Keratinocyte (primary cell): ENCODE results near the gene MUC3A. TPM values are rescaled to one million over a fixed set of nuclear protein-coding genes. Genes with fewer than 3 reads are reported as not detected.

Experiments used
- DNase-seq: peaks from one replicate; pipeline ENCODE4 v3.0.0-alpha.2; 2011; ENCODE audit warnings: low read depth, missing footprints, low spot score
- FAIRE-seq: peaks from 2 replicates; lab custom pipeline; 2011; peaks lifted over from hg19 to GRCh38; lab: Jason Lieb, UNC
- H2AFZ ChIP-seq: 2 replicates; pipeline ENCODE4 v1.6.0; 2012; ENCODE audit warnings: low read length, control low read depth, inconsistent platforms; ENCODE audit not compliant: control insufficient read depth
- H3K27ac ChIP-seq: 2 replicates; pipeline ENCODE4 v1.5.1; 2011; ENCODE audit warnings: low read length; ENCODE audit not compliant: control insufficient read depth, insufficient read depth
- H3K27me3 ChIP-seq: 3 replicates; pipeline ENCODE4 v1.6.0; 2011; ENCODE audit warnings: low read length; ENCODE audit not compliant: control insufficient read depth, insufficient read depth; ENCODE audit errors: extremely low read depth
- H3K36me3 ChIP-seq, 2 experiments: 2 replicates in 1 of 2; 3 replicates in 1 of 2; pipeline ENCODE4 v1.5.1; 2011; ENCODE audit warnings: low read length in 2 of 2, mild to moderate bottlenecking in 1 of 2; ENCODE audit not compliant: control insufficient read depth in 2 of 2, insufficient read depth in 2 of 2; ENCODE audit errors: extremely low read depth in 1 of 2
- H3K4me1 ChIP-seq: 3 replicates; pipeline ENCODE4 v1.5.1; 2011; ENCODE audit warnings: low read length; ENCODE audit not compliant: control insufficient read depth, insufficient read depth; ENCODE audit errors: extremely low read depth
- H3K4me2 ChIP-seq: 3 replicates; pipeline ENCODE4 v1.6.0; 2011; ENCODE audit warnings: low read depth, low read length; ENCODE audit not compliant: control insufficient read depth, insufficient read depth; ENCODE audit errors: extremely low read depth
- H3K4me3 ChIP-seq, 3 experiments: fragments of 200-600 bp in 1 of 3; sonication (generic) in 1 of 3; 2 replicates in 2 of 3; 3 replicates in 1 of 3; pipeline ENCODE4 v1.5.1; 2011 to 2016; ENCODE audit warnings: low read length in 3 of 3, mild to moderate bottlenecking in 3 of 3, control low read depth in 2 of 3, inconsistent platforms in 1 of 3, low read depth in 1 of 3, mixed read lengths in 1 of 3, mixed run types in 1 of 3, moderate library complexity in 1 of 3; ENCODE audit not compliant: control insufficient read depth in 2 of 3, insufficient read depth in 2 of 3; ENCODE audit errors: extremely low read depth in 1 of 3
- H3K79me2 ChIP-seq: 2 replicates; pipeline ENCODE4 v1.6.0; 2012; ENCODE audit warnings: low read length; ENCODE audit not compliant: control insufficient read depth, insufficient read depth
- H3K9ac ChIP-seq: 3 replicates; pipeline ENCODE4 v1.6.0; 2011; ENCODE audit warnings: low read length; ENCODE audit not compliant: control insufficient read depth, insufficient read depth; ENCODE audit errors: extremely low read depth
- H3K9me1 ChIP-seq: 3 replicates; pipeline ENCODE4 v1.6.0; 2011; ENCODE audit warnings: low read length; ENCODE audit not compliant: control insufficient read depth, insufficient read depth; ENCODE audit errors: extremely low read depth
- H3K9me3 ChIP-seq: 2 replicates; pipeline ENCODE4 v1.5.1; 2012; ENCODE audit warnings: low read depth, low read length; ENCODE audit not compliant: control insufficient read depth
- H4K20me1 ChIP-seq: 3 replicates; pipeline ENCODE4 v1.6.0; 2011; ENCODE audit warnings: low read length; ENCODE audit not compliant: control insufficient read depth, insufficient read depth; ENCODE audit errors: extremely low read depth
- CTCF ChIP-seq, 3 experiments: IDR thresholded peaks in 1 of 3; conservative IDR thresholded peaks in 1 of 3; optimal IDR thresholded peaks in 1 of 3; 2 replicates in 2 of 3; 3 replicates in 1 of 3; pipeline versions ENCODE3 to v1.5.1; 2011; ENCODE audit warnings: low read length in 3 of 3, mild to moderate bottlenecking in 3 of 3, moderate library complexity in 2 of 3, control low read depth in 1 of 3, inconsistent platforms in 1 of 3; ENCODE audit not compliant: insufficient read depth in 2 of 3; ENCODE audit errors: extremely low read depth in 1 of 3
- EZH2 ChIP-seq: IDR thresholded peaks from one replicate; pipeline ENCODE4 v1.6.1; 2012; ENCODE audit warnings: inconsistent platforms, mild to moderate bottlenecking, low read length, moderate library complexity
- dilution Hi-C: fragments of 300-500 bp; cut with MboI; formaldehyde crosslinking; loops from one replicate; pipeline ENCODE4 v1.7.0; 2020; ENCODE audit warnings: low sequenced_read_pairs; ENCODE audit not compliant: extremely low pct_ligation_motif_present
- polyA plus RNA-seq, 5 experiments: library from polyadenylated mRNA; depleted of rRNA in 3 of 5; stranded (reverse) in 3 of 5; stranded (forward) in 1 of 5; unstranded in 1 of 5; fragments of >200 nt; gene quantifications; 1 replicate in 1 of 5; 2 replicates in 3 of 5; 3 replicates in 1 of 5; pipeline versions ENCODE4 v1.2.1 to v1.2.3, GENCODE V29; 2011 to 2012; ENCODE audit warnings: missing spikeins in 2 of 5, low read depth in 1 of 5, low replicate concordance in 1 of 5

MUC3A gene
- polyA plus RNA-seq, 1 donor (not counting 4 experiments of a cell fraction or from before 2014, with no cell fraction given): 0.10 TPM

DNA sequence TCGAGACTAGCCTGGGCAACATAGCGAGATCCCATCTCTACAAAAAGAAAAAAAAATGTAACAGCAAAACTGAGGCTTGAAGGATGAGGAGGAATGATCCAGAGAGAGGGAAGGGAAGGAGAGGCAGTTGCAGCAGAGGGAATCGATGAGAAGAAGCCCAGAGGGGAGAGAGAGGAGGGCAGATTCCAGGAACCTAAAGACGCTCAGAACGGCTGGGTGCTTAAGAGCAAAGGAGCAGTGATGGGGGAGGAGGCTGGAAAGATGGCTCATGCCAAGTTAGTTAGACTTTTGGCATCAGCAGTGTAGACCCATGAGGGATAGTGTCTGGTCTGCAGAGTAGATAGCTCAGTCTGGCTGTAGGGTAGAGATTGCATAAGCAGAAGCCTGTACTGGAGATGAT, 60.3 kb downstream of the MUC3A start:
- FAIRE-seq (no peak), DNase-seq (no peak)
- Histone ChIP-seq H3K36me3 (no peaks in the 10 kb centered on the region), H3K4me3 (no peak overlapping the region), H3K4me2 (no peak overlapping the region), H3K27ac (no peak overlapping the region), H4K20me1 (no peaks in the 10 kb centered on the region), H3K4me1 (no peaks in the 10 kb centered on the region), H2AFZ (no peak overlapping the region), H3K9me1 (no peaks in the 10 kb centered on the region), H3K9ac (no peak overlapping the region), H3K27me3 (peaks cover 2% of the 10 kb centered on the region), H3K9me3 (no peaks in the 10 kb centered on the region), H3K79me2 (no peaks in the 10 kb centered on the region)
- TF ChIP-seq CTCF (optimal IDR thresholded peaks at IDR 0.05 in 1 of 3, IDR thresholded peaks at IDR 0.05 in 1 of 3, conservative IDR thresholded peaks at IDR 0.05 in 1 of 3; ENCODE audit: extremely low read depth in 1 of 3, insufficient read depth in 2 of 3, low read length in 3 of 3) (no peak), EZH2 (no peak)
- dilution Hi-C loops: no loop called here

- FAIRE-seq: no peak
- no peaks in the 10 kb centered on the region for H4K20me1 ChIP-seq
- dilution Hi-C loops: no loop called here
Observed at GRCh38 chr7:101012931-101013330, 63.6 kb downstream of the MUC3A start.

GRCh38 chr7:101015626-101016025, 66.3 kb downstream of the MUC3A start:
- H2AFZ ChIP-seq: no peak overlapping the region
- dilution Hi-C loops: no loop called here
- no peaks in the 10 kb centered on the region for H3K27me3 ChIP-seq
- peaks cover 17% of the 10 kb centered on the region for H3K4me1 ChIP-seq
- H3K9me3 ChIP-seq: no peaks in the 10 kb centered on the region
- DNase-seq: no peak
- no peak overlapping the region for H3K9ac ChIP-seq
- no peak overlapping the region for H3K4me2 ChIP-seq
- no peak overlapping the region for H3K27ac ChIP-seq
- no peak for FAIRE-seq
- no peaks in the 10 kb centered on the region for H3K79me2 ChIP-seq
- H3K36me3 ChIP-seq: no peaks in the 10 kb centered on the region
- no peak overlapping the region for H3K4me3 ChIP-seq
- no peaks in the 10 kb centered on the region for H3K9me1 ChIP-seq
- TF ChIP-seq EZH2 (no peak), CTCF (optimal IDR thresholded peaks at IDR 0.05 in 1 of 3, IDR thresholded peaks at IDR 0.05 in 1 of 3, conservative IDR thresholded peaks at IDR 0.05 in 1 of 3; ENCODE audit: extremely low read depth in 1 of 3, insufficient read depth in 2 of 3, low read length in 3 of 3) (no peak)
- no peaks in the 10 kb centered on the region for H4K20me1 ChIP-seq

More at GRCh38 chr7:101012931-101013330, 63.6 kb downstream of the MUC3A start:
- no peak overlapping the region for H3K9ac ChIP-seq
- H3K9me1 ChIP-seq: no peaks in the 10 kb centered on the region
- peaks cover 8% of the 10 kb centered on the region for H3K4me1 ChIP-seq
- no peak overlapping the region for H3K4me3 ChIP-seq
- H3K36me3 ChIP-seq: no peaks in the 10 kb centered on the region
- no peak overlapping the region for H3K27ac ChIP-seq
- H3K79me2 ChIP-seq: no peaks in the 10 kb centered on the region
- no peaks in the 10 kb centered on the region for H3K9me3 ChIP-seq
- no peak for TF ChIP-seq EZH2
- no peak for DNase-seq
- no peak overlapping the region for H2AFZ ChIP-seq
- H3K4me2 ChIP-seq: no peak overlapping the region
- H3K27me3 ChIP-seq: no peaks in the 10 kb centered on the region
